HG02623 (cell line): ENCODE data around the gene TMEM126A.
"Not testable (repeated sequence)": the region's sequence is repeated elsewhere in the genome, so short reads cannot be mapped to it uniquely, and the experiment has no call there.

Experiments used
- ATAC-seq: cut with Tn5 transposase; IDR thresholded peaks from one replicate; pipeline ENCODE4 v1.9.1; 2021; ENCODE audit warnings: moderate library complexity; ENCODE audit not compliant: unreplicated experiment

The TMEM126A gene

DNA sequence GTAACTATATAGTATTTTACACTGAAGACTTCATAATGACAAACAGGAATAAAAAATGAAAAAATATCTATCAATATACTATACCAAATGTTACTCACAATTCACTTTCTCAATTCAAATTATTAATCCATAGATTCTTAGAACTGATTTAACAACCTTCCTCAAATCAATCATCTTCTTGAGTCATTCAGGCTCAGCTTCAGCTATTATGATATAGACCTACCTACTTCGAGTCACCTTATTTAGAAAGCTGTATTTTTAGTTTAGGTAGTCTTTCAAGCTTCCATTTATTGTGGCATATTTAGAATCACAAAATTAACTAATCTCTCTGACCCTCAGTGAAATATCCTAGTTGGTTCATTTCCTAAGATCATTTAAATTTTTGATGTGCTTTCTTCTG, 9.0 kb downstream of the TMEM126A start:
- ATAC-seq, result no peak

DNA sequence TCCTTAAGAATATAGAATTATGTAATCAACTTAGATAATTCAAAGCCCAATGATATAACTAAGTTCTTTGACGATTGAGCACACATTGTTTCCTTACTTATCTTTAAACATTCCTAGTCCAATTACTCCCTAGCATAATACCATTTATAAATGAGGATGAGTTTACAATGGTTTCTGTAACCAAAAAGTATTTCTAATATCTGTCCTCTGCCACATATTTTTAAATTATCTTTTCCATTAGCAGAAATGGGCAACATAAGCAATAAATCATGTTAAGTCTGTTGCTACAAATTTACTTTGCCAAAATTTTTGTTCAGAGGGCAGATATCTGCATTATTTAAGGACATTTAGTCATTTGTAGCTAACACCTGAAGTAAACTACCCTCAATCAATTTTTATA, 10.4 kb downstream of the TMEM126A start:
- no peak for ATAC-seq

DNA sequence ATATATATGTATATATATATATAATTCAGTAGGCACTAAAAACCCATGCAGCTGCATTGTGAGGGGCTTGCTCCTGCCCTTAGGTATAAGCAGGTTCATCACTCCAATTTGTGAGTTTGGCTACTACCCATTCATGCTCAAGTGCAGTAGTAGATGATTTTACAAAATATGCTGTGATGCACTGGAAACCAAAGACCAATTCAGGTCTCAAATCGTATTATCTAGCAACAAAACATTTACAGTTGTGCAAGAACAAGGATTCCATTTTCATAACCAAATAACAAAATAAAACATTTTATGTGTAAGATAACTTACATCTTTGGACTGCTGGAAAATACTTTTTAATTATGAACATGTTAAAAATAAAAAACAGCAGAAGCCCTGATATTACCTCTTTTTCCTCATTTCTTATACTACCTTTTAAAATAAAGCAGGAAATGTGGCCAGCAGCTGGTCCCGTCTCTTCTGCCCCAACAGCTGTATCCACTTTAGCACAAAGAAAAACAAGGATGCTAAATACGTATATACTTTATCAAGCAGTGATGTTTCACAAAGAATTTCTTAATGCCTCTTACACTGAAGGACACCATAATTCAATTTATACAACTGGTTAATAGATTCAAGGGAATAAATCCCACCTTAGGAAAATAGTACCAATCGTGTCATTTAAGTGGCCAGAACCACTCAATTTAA, 14.4 kb downstream of the TMEM126A start:
- ATAC-seq, result no peak

DNA sequence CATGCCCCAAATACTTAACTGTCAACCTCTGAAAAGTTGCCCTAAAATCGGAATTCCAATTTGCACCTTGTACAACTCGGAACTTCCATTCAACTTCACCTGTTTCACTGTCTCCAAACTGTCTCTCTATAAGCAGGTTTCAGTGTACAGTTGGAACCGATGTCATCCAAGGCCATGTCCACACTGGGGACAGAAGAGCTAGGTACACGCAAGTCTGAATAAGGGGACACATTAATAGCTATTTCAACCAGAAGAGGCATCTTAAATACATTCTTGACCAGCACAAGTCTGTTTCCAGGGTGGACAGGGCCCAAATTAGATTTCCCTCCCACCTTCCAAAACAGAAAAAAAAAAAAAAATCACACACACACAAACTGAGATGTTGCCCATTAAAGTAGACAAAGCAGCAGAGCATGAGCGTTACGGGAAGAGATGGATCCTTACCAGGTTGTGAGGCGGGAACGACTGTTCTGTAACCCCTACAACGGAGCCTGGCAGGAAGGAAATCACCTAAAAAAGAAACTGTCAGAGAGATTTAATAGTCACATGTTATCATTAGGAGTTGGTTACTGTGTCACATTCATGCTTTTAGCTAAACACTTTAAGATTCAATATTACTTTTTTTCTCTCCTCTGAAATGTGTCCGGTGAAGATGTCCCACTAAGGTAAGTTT, 15.4 kb downstream of the TMEM126A start:
- ATAC-seq, result no peak

DNA sequence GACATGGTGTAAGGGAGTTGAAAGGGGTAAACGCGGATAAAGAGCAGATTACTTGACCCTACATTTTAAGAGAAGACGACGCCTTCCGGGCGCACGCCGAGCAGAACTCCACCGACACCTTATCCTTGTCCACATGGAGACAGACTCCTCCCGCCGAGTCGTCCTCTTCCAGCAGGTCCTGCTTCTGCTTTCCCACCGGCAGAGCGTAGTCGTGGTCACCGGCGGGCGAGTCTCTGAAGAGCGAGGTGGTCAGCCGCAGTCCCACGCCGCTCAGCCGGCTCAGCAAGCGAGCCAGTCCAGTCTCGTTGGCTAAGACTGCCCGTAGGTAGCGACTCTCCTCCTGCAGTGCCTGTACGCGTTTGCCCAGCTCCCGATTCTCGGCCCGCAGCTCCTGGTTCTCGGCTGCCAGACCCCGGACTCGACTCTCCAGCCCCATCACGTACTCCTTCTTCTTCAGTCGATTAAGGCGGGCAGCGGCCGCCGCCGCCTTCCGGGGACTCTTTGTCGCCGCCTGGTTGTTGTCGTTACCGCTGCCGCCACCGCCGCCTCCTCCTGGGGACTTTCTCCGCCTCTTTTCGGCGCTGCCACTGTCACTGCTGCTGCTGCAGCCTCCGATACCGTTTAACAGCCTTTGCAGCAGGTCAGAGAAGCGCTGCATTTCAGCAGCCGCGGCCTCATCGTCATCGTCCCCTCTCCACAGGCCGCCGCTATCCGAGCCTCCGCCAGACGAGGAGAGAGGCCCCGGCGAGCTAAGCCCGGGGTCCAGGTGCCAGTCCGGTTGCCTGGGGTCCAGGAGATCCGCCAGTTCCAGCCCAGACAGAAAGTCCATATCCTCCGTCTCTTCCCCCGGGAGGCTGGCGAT, 16.2 kb downstream of the TMEM126A start:
- ATAC-seq, result peak; percentile 56

DNA sequence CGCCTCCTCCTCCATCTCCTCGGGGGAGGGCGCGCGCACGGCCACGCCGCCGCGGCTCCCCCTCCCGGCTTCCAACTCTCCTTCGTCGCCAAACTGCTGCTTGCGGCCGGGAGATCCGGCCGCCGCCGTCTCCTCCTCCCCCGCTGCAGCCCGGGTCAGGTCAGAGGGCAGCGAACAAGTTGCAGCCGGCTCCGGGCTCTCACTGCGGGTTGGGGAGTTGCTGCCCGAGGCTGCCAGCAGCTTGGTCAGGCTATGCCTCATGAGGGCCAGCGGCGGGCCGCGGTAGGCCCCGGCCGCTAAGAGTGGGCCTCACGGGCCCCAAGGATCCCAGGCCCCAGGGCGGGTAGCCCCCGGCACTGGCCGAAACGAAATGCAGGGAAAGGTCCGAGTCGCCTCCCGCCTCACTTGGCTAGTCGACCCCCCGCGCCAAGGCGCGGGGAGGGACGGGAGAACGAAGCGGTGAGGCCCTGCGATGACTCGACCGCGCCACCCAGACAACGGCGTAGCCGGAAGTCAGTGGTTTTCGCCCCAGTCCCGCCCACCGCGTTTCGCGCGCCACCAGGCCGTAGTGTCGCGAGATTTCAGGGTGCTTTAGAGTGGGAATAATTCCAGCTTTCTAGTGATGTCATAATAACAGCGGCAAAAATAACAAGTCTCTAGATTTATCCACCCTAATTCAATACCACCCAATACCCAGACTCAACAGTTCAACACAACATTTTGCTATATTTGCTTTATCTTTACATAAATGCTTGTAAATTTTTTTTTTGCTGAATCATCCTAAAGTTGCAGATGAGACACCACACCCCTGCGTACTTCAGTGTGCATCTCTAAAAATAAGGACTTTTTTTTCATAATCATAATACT, 17.1 kb downstream of the TMEM126A start, which contains the start of gene CREBZF:
TSS of gene CREBZF (minus strand) at position 515 of the 867 bp plus-strand sequence. CDS start at position 261, 254 bp downstream.
- ATAC-seq, result peak; percentile 90

DNA sequence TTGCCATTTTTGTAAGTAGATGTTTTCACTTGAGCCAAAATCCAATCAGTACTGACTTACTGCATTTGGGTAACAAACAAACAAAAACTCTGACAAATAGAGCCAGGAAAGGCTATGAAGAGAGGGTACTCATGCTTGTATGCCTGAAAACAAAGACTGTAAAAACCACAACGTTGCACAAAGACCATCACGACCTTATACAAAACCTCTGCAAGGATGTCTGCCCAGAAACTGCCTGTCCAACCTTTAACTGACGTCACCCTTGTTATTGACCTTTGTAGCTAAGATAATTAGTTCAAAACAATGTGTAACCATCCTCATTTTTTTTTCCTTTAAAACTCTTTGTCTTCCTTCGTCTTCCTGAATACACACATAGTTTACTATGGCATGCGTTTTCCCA, 18.0 kb downstream of the TMEM126A start:
- no peak for ATAC-seq

DNA sequence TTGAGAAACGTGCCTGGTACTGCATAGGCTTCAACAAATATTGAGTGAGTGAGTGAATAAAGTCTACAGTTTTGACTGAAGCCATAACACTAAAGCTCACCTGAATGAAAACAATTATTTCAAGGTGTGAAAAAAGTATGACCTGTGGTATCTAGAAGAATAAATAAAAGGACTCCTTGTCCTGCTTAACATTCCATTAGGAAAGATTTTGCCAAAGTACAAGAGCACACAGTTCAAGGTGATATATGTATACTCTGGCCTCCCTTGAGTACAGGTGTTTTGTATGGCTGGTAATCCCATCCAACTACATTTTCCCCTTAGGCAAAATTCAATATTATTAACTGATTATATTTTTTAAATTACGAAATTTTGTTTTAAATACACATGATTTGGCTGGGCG, 18.9 kb downstream of the TMEM126A start:
- ATAC-seq, result no peak

DNA sequence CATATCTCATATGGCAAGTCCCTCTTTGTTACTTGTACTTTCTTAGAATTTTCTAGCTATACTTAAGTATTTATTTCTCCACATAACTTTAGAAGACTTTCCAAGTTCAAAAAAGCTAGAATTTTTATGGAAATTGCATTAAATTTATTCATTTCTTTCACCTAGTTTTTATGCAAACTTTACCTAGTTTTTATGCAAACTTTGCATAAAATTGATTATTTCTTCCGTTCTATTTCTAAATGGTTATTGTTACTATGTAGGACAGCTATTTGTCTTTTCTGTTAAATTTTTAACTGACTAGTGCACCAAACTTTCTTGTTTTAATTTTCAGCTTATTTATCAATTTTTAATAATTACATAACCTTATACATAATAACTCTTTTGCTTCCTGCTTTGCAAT, 20.4 kb downstream of the TMEM126A start:
- no peak for ATAC-seq

DNA sequence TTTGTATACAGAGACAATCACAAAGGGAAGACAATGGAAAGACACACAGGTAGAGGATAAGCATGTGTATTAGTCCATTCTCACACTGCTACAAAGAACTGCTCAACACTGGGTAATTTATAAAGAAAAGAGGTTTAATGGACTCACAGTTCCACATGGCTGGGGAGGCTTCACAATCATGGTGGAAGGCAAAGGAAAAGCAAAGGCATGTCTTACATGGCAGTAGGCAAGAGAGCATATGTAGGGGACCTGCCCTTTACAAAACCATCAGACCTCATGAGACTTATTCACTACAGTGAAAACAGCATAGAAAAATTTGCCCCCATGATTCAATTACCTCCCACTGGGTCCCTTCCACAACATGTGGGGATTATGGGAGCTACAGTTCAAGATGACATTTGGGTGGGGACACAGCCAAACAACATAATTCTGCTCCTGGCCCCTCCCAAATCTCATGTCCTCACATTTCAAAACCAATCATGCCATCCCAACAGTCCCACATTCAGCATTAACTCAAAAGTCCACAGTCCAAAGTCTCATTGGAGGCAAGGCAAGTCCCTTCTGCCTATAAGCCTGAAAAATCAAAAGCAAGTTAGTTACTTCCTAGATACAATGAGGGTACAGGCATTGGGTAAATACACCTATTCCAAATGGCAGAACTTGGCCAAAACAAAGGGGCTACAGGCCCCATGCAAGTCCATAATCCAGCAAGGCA, 23.3 kb downstream of the TMEM126A start:
- ATAC-seq, result not testable (repeated sequence)

DNA sequence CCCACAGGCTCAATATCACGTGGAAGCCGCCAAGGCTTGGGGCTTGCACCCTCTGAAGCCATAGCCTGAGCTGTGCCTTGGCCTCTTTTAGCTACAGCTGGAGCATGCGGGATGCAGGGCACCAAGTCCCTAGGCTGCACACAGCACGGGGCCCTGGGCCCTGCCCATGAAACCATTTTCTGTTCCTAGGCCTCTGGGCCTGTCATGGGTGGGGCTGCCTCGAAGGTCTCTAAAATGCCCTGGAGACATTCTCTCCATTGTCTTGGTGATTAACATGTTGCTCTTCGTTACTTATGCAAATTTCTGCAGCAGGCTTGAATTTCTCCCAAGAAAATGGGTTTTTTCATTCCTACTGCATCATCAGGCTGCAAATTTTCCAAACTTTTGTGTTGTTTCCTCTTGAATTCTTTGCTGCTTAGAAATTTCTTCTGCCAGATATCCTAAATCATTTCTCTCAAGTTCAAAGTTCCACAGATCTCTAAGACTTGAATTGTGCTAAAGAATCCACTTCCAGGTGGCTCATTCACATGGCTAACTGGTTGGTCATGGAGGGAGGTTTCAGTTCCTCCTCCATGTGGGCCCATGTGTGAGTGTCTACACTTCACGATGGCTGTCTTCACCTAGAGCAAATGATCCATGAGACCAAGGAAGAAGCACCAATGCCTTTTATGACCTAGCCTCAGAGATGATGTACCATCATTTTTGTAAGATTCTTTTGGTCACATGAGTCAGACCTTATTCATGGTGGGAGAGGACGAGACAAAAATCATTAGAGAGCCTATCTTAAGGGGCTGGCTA, 24.5 kb downstream of the TMEM126A start:
- no peak for ATAC-seq

DNA sequence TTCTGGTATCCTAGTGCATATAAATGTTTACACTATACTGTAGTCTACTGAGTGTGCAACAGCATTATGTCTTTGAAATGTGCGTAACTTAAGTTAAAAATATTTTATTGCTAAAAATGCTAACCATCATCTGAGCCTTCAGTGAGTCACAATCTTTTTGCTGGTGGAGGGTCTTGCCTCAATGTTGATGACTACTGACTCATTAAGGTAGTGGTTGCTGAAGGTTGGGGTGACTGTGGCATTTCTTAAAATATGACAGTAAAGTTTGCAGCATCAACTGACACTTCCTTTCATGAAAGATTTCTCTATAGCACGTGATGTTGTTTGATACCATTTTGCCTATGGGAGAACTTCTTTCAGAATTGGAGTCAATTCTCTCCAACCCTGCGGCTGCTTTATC, 25.6 kb downstream of the TMEM126A start:
- ATAC-seq, result no peak

DNA sequence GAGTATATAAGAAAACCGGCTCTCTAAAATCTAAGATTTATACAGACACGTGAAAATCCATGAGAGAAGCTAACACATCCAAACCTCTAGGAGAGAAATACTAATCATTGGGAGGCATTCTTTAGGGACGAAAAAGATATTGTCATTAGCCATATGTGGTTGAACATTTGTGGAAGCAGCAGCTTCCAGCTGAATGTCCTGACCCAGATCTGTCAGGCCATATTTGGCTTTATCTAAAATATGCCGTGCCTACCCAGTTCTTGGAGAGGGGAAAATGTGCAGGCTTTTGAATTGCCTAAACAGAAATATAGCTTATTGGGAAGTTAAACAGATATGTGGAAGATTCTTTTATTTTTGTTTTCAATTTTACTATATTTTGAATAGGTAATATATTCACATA, 31.8 kb downstream of the TMEM126A start:
- ATAC-seq, result no peak

DNA sequence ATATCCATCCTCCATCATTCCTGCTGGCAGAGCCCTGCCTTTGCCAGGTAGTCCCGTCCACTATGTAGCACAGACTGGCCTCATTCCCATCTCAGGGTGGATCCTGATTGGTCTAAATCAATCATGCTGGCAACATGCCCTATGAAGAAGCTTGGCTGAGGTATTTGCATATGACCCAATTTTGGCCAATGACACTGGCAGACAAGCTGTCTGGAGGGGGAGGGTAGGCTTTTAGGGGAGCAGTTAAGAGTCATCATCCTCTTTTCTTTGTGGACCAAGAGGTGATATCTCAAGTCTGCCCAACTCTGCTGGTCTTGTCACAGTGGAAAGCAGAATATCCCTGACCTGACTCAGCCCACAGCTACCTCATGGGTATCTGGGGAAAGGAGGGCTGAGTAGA, 33.1 kb downstream of the TMEM126A start:
- no peak for ATAC-seq

DNA sequence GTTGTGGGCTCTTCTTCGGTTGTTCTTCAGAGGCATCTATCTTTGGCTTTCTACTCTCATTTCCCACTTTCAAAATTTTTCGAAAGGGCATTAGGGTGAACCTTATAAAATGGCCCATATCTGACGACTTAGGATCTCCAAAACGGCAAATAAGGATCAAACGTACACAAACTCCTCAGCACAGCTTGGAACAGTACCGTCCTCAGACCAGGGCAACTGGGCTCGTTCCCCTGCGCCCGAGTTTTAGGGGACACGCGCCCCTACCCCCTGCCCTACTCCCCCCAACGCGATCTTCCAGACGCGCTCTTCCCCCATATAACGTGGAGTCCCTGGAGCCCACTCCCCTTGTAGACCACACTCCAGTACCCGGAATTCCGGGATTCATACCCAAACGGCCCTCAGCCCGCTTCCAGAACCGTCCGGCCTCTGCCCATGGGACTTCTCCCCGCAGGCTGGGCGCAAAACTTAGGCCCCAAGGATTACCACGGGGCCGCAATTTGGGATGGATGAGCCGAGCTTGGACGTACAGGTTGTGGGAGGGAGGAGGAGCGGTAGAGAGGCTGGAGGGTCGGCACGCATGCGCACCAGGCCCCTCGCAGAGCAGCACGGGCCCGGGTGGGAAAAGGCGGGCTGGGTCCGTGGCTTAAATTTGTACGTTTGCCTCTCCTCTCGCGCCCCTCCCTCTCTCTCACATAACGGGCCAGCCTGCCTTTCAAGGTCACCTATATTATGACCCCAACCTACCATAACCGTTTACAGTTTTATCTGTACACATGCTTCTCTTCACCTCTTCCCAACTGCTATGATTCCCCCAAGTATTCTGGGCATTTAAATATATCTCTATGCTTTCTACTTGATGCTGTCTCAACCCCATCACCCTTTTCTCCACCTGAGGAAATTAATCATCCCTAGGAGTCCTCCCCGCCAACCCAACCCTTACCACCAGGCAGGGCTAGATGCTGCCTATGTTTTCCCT, 34.9 kb downstream of the TMEM126A start:
- ATAC-seq, result peak; percentile 83

DNA sequence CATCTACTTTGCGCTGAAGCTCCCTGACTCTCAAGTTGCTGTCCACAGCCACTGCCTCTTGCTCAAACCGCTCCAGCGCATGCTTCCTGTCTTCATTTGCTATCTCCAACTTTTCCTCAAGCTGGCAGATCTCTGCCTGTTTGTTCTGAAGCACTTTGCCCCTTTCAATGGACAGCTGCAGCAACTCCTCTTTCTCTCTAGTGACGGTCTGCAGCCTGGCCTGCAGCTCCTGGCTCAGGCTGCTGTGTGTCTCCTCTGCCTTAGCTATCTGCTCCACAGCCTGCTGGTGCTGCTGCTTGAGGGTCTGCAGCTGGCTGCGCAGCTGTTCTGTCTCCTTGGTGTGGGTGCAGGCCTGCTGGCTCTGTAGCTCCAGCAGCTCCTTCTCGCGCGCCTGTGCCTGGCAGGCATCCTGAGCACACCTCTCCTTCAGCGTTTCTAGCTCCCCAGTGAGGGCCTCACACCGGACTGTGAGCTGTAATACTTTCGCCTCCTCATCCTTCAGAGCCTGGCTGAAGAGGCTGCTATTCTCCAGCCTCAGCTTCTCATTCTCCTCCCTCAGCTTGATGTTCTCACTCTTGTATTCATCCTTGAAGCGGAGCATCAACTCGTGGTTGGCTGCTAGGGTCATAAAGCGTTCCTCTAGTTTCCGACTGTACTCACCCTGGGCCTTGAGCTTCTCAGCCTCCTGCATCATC, 37.5 kb downstream of the TMEM126A start:
- no peak for ATAC-seq

DNA sequence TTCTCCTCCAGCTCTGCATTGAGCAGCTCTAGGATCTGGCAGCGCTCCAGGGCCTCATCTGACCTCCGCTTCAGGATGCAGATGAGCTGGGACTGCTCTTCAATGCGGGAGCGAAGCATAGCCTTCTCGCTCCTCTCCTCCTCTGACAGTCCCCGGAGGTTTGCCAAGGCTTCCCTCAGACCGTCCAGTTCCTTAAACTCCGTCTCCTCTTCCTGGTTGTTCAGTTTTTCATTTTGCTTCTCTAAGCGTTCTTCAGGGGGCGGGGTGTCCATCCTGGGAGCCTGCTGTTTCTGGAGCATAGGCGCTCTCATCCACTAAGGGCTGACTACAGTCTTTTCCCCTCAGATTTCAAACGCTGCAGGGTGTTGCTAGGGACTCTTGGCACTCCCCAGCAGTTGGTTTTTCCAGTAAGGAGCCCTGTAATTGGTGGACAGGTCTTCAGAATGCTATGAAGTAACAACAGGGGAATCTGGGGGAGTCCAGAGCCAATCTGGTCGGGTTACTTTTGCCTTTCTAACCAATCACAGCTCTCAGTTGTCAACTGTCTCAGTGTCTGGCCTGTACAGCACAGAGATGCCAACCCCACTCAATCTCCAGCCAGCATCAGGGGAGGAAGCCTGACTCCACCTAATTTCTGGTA, 38.2 kb downstream of the TMEM126A start, which contains the start of gene CCDC89:
TSS of gene CCDC89 (minus strand) at position 376 of the 640 bp plus-strand sequence. CDS start at position 311, 65 bp downstream.
- ATAC-seq, result no peak
